ENCODE results near the gene EPB41L4B.

The EPB41L4B gene

DNA sequence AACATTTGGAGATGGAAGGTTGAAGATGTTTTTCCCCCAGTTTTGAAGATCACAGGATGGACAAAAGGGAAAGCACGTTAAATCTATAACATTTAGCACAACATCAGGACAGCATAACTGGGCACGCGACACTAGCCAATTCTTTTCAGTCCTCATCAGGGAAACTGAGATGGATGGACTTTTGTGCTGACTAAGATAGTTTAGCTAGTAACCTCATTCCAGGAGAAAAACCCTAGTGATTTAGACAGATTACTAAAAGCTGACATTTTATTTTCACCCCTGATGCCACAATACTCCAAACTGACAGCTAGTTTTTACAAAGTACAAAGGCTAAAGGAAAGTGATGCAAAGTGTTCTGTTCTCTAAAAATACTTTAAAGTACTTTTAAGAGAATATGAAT, 53.3 kb downstream of the EPB41L4B start:
- FAIRE-seq, result no peak

DNA sequence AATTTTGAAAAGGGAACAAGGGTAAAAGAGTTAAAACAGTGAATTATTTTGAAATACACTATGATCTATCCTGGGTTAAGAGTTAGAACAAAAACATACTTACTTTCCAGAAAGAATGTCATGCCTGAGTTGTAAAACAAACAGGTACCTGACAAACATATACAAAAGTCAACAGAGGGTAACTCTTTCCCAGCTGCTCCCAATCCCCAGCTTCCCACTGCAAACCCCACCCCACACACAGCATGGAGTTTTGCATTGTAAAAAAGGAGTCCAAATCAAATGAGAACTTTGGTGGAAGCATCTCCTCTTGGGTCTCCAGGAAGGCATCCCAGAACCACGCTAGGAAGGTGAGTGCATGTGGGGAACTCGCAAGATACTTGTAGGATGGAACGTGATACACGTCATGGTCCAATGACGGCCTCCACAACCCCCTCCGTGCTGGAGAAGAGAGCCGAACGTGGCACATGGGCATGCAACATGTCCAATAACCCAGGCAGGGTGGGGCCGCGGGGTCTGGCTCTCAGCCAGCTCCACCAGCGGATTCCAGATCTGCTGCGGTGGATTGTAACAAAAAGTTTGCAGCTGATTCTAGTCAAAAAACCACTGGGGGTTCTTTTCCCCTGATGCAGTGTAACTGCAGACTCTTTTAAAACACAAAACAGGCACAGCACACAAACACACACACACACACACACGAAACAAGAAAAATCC, 55.8 kb downstream of the EPB41L4B start:
- FAIRE-seq, result no peak

DNA sequence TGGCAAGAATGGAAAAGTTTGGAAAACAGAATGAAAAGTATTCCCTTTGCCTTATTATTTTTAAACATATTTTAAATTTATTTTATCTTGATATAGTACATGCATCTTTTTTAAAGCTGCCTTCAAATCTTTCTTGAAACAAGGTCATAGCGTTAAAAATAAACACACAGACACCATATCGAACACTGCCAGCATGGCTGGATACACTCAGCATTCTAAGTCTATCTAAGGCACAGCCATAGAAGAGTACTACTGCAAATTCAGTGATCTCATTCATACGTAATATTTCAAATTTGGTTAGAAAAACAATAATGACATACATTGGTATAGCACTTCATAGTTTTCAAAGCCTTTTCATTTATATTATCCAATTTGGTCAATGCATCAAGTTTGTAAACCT, 57.5 kb downstream of the EPB41L4B start:
- FAIRE-seq, result no peak

DNA sequence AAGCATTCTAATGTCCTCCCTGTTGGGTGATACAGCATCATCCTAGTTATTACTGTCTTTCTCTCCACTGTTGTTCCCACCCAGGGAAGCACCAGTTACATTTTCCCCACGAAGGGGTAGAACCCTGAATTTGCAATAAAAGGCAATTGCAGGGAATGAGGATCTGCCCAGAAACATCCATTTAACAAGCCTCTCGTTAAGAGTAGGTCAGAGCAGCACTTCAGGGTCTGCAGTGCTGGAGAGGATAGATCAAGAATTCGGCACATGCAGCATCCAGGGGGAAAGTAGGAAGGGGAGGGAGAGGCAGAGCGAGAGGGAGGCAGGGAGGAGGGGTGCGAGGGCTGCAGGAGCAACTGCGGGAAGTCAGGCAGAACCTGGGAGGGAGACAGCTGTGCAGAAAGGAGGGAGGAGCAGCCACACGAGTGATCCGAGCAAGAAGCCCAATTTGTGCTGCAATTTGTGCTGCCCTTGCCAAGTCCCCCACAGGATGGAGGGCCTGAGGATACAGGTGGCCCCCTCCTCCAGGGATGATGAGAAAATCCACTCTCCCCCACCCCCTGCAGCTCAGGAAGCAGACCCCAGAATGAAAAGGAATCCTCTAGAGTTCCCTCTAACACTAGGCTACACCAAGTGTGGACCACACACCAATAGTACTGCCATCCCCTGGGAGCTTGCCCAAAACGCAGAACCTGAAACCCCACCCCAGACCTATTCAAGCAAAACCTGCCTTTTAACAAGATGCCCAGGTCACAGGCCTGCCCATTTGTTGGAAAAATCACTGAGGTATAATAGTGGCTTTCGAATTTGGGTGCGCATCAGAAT, 62.2 kb downstream of the EPB41L4B start:
- FAIRE-seq, result no peak

DNA sequence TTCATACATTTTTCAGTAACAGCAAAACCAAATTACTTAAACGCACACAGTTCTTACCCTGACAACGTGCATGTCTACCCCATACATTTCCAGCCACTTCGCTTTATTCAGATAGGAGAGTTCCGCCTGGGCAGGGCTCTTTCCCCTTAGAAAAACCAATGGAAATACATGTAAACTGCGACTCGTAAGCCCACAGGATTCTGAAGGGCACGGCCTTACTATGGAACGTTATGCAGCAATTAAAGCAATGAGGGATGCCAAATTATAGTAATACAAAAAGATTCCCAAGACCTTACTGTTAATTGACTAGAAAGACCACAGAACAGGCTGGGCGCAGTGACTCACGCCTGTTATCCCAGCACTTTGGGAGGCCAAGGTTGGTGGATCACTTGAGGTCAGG, 64.5 kb downstream of the EPB41L4B start:
- FAIRE-seq, result no peak

DNA sequence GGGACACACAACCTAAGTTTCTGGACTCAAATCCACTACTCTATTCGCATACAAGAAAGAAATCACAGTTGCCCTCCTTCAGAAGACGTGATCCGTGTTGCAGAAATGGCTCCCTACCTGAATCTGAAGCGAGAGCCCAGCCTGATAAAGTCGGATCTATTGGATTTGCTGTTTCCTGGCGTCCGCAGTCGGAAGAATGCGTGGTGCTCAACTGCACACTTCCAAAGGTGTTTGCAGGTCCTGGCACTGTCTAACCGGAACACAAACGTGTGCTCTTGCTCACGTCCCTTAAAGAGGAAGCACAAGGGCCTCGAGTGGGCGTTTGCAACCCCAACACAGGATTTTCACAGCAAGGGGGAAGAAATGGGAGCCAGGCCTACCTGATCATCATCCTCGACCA, 65.5 kb downstream of the EPB41L4B start:
- no peak for FAIRE-seq

DNA sequence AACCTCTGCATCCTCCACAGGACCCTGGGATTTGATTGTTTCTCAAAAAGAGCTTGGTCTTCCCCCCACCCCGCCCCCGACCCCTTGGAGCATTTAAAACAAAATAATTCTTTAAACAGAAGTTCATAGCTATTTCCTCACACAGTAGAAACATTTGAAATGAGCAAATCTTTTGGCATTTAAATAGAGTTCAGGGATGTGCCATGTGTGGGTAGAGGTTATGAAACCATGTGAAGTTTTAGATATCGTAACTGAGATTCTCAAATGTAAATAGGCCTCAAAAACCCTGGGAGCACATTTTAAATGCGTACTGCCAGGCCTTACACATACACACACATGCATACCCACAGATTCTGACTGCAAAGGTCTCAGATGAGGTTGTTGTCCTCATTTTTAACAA, 66.5 kb downstream of the EPB41L4B start:
- no peak for FAIRE-seq

DNA sequence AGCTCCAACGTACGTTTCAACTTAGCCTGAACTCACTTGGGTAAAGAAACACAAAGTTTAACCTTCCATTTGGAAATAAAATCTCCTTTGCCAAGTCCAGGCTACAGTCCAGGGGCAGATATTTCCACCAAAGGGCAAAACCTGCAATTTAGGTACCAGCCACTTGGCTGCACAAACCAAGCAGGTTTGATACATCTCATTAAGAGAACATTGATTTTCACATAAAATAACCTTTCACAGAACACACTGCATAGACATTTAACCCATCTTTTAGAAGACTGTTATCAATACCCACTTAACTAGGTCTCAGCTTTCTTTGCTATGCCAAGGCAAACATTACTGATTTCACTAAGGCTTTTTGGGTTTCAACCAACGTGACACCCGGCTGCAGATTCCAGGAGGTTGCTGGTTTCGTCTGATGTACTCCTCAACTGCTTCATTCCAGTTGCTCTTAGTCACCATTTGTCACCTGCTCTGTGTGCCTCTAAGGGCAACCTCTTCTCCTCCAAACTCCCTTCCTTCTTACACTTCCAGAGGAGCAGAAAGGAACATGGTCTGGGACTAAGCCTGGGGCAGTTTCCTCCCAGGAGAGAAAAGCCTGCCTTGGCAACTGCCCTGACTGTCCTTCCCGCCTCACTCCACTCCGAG, 67.1 kb downstream of the EPB41L4B start:
- FAIRE-seq, result no peak

DNA sequence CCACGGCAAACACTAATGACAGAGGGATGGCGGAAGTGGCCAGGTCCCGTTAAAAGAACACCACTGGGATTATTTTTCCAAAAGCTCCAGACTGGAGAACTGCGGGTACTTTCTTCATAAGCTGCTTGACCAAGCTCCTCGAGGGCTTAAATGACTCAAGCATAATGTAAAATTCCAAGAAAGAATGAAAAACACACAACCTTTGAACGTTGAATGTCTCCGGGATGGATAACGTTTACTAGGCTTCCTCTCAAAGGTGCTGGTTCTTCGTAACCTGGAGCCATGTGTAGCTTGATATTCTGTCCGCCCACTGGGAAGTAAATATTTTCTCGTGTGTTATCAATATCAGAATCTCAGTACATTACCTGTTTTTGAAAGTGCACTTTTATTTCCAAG, 67.6 kb downstream of the EPB41L4B start:
- FAIRE-seq, result no peak

DNA sequence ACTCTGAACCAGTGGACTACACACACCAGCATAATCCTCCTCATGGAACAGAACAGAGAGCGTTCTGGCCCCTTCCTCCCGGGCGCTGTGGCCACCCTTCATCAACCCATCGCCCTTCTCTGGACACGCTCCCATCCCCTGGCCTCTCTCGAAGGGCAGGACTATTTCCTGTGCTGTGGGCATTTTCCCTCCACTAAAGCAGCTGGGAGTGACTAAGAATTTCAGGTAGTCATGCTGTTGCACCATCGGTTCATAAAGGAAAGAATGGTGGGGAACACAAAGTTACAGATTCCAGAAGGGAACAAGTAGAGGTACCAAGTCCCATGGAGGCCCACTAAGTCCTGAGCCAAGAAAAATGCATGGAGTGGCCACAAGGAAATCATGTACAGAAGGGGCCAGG, 68.6 kb downstream of the EPB41L4B start:
- no peak for FAIRE-seq

DNA sequence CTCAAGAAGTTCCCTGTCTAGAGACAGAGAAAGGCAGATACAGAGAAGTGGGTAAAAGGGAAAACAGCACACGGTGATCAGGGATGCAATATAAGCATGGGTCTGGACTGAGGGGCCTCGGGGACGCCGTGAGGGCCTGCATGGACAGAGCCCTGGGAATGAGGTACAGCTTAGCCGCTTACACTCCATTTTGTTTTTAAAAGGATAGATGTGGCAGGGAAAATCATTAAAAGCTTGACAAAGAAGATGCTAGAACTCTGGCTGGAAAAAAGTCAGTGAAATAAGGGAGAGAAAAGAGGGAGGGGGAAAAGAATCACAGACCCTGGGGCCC, 69.1 kb downstream of the EPB41L4B start:
- no peak for FAIRE-seq

DNA sequence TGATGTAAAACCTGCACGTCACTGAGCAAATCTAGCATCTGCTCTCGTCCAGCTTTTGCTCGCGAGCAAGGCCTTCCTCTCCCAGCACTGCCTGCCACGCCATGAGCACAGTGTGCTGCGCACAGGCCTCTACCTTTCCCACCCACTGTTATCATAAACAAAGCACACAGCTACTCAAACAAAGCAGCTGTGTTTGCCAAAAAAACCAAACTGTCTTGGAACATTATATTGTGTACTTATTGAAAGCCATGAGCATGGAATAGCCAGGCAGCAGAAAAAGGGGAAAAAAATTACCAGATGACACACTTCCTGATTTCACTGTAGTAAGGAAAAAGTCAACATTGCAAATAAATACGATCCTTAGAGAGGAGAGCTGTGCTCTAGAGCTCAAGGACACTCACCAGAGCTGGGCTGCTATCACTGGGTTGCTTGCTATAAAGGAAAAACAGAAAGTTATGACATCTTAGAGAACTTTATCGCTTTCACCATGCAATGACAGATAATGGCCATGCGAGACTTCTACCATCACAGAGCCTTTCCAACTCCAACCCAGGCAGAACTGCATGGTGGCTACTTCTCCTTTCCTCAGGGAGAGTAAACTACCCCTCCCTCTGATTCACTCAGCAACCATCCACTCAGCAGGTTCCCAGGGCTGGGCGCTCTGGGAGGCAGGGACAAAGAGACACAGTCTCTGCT, 69.6 kb downstream of the EPB41L4B start:
- no peak for FAIRE-seq

DNA sequence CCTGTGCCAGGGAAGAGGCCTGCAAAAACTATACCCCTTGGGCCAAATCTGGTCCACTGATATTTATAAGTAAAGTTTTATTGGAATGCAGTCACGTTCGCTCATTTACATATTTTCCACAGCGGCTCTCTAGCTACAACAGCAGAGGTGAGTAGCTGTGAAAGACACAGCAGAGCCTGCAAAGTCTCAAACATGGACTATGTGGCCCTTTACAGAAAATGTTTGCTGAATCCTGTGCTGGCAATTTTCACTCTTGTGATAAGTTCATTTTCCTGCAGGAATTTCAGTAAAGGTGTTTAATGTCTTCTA, 70.1 kb downstream of the EPB41L4B start:
- no peak for FAIRE-seq

DNA sequence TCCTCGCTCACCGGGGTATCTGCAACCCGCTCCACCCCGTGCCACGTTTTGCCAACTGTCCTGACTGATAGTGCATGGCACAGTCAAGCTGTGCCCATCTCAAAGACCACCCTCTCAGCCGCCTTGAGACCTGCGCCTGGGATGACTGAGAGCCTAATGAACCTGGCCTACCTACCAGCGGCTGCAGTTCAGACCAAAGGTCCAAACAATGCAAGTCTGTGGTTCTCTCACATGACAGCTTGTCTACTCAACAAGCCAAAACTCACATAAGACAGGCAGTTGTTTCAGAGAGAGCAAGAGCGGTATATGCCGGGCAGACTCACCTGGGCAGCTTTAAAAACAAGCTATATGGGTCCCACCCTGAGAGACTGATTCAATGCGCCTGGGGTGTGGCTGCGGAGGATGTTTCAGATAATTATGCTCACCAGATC, 70.5 kb downstream of the EPB41L4B start:
- FAIRE-seq, result no peak

DNA sequence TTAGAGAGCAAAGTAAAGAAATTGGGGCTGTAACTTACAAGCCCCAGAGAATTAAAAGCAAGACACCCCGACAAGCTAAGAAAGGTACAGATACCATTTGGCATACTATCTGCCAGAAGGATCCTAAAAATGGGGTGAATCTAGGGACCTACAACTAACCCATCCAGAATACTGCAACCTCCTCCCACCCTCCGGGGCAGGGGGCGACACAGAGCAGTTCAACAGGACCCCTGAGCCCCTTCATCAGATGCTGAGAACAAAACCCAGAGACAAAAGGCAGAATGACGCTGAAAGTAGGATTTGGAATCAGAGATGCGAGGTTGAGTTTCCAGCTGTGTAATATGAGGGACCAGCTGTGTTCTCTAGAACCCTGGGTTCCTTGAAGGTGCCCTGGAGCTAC, 71.2 kb downstream of the EPB41L4B start:
- FAIRE-seq, result no peak

DNA sequence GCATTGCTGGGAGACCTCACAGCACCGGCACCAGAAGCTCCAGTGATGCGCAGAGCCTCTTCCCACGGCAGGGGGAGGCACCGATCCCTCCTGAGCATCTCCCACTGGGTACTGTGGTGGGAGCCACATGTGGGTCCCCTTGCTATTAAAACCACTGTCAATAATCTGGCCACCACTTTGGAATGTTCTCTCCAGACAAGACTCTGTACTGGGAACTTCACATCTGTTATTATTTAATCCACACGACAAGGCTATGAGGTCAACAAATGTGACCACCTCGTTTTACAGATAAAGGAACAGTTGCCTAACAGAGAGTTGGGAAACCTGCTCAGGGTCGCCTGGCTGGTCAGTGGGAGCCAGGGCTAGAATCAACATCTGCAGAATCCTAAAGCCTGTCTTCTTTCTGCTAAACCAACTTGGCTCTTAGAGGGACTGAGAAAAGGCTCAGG, 72.7 kb downstream of the EPB41L4B start:
- FAIRE-seq, result no peak

DNA sequence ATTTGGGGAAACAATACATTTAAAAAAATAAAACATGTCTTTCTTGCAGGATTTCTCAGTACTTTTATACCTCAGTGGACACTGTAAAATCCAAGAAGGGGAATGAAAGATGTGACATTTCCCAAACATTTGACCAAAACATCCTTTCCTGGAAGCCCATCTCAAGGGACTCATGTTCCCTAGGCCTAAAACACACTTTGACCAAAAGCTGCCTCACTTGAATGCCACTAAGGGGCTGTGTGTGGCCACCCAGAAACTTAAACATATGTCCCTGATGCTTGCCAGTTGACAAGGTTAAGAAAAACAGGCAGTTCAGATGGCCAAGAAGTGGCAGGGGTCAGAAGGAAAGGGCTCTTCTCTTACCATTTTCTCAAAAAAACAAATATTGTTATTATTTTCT, 73.6 kb downstream of the EPB41L4B start:
- no peak for FAIRE-seq

DNA sequence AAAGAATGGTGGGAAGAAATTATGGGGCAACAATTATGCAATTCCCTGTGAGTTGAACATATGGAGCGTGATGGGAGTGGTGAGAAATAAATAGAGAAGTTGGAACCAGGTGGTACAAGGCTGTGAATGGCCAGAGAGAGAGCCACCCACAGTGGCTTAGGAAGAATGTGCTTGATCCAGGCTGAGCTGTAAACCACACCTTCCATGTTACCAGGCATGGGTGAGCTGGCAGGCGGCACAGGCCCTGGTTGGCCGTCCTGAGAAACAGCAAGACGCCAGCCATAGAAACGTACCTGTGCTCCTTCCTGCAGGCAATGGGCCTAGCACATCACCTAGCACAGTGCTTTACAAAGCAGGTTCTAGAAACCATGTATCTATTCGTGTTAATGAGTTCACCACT, 74.3 kb downstream of the EPB41L4B start:
- FAIRE-seq, result no peak

DNA sequence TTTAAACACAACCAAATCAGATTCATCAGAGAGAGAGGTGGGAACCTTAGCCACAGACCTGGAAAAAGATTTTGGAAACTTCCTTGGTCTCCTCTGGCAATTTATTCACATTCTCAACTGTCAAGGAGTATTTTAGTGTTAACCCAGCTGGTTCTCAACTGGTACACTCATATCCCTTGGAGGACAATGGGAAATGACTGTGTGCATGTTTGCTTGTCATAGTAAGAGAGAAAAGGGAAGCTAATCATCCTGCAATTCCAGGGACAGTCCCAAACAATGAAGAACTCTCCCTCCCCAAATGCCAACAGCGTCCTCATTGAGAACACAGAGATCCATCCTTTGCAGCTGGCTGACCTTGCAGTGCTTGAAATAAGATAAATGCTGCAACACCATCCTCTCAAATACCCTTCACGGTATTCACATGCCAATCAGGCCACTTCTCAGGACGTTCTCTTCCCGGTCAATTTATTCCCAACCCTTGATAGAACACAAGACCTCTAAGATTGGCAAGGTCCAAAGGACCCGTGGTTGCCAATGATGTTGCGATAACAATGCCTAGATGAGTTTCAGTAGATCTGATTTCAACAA, 75.5 kb downstream of the EPB41L4B start:
- FAIRE-seq, result no peak

DNA sequence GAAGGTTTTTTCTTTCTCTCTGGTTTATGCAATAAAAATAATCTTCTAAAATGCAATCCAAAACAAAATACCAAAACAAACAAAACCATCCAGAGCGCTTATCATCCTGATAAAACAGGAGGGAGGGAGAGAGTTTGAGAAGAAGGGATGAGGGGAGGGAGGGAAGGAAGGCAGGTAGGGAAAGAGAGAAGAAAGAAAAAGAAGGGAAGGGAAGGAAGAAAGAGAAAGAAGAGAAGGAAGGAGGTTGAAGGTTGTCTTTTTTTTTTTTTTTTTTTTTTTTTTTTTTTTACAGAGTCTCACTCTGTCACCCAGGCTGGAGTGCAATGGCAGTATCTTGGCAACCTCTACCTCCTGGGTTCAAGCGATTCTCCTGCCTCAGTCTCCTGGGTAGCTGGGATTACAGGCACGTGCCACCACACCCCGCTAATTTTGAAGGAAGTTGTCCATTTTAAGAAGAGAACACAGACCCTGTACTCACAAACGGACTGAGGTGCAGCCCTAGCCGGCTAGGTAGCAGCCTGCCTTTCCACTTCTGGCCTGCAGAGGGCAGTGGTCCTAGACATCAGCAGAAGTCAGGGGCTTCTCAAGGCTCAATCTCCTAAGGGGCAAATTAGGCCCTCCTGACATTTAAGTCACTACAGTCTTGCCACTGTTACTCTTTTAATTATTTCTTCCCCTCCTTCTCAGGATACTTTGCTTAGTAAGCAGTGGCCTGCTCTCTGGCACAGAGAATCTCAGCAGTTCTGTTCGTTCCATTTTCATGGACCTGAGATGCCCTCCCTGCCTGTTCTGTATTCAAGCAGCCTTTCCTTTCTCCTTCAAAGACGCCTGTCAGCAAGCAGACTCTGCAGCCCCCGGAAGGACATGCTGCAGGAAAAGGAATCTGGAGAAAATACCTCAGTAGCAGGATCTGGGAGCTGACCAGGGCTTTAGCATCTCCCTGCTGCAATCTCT, 76.4 kb downstream of the EPB41L4B start:
- FAIRE-seq, result no peak

DNA sequence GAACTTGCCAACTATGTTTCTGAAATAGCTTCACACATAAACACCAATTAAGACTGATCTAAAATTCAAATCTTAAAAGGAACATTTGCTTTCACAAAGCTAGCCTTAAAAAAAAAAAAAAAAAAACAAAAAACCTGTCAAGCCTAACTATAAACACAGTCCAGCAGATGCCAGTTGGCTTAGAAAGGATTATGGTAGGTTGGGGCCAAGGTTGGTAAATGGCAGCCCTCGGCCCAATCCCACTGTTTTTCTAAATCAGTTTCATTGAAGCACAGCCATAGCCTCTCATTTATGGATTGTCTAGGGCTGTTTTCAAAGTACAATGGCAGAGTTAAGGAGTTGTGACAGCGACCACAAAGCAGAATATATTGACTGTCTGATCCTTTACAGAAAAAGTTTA, 78.1 kb downstream of the EPB41L4B start:
- FAIRE-seq, result no peak

DNA sequence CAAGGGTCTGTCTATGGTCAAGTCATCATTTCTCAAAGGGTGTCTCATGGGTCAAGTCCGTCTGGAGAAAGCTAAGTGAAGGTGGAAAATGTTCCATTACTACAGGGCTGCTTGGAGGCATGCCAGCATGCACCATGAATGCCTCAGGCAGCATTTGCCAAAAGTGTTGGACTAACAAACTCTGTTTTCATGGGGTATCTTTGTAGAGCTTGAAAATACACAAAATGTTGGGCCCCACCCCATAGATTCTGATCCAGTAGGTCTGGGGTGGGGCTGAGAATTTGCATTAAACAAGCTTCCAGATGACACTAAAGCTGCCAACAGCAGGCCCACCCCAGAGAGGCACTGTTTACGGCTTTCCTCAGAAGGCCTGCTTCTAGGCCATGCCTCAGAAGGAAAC, 78.8 kb downstream of the EPB41L4B start:
- FAIRE-seq, result no peak

All from TTC549 (cell line).